Measurements from ENCODE around the gene PHLDB3. TPM values are rescaled to one million over a fixed set of nuclear protein-coding genes. Genes with fewer than 3 reads are reported as not detected.

The PHLDB3 gene
- total RNA-seq, 1 experiment from 2014 or later = 33.1 TPM

GRCh38 chr19:43471091-43471490 is 33.5 kb downstream of the PHLDB3 start:
- no peaks in the 10 kb centered on the region for H3K9me3 Mint-ChIP-seq (ENCODE audit: unreplicated experiment)
- DNase-seq = no peak
- ChIA-PET CTCF (no interaction called here), POLR2A (no interaction called here)
- TF ChIP-seq CTCF (IDR thresholded peaks at IDR 0.05; ENCODE audit: insufficient read depth in 1 of 2, low read depth in 1 of 2, low read length in 1 of 2, severe bottlenecking in 1 of 2, unreplicated experiment in 1 of 2) = no peak
- no peaks in the 10 kb centered on the region for H3K36me3 ChIP-seq (ENCODE audit: control insufficient read depth, insufficient read depth, low read length)
- H3K36me3 Mint-ChIP-seq (ENCODE audit: insufficient read depth, unreplicated experiment) = peaks cover 15% of the 10 kb centered on the region
- intact Hi-C loops (cut with micrococcal nuclease; ENCODE audit: unreplicated experiment) = no loop called here
- no peak overlapping the region for H3K27ac Mint-ChIP-seq (ENCODE audit: unreplicated experiment)
- no TSS peak for BruUV-seq (replicated peaks)
- H3K9me3 ChIP-seq = no peaks in the 10 kb centered on the region
- H3K4me3 Mint-ChIP-seq (ENCODE audit: unreplicated experiment) = no peak overlapping the region
- H3K4me1 Mint-ChIP-seq (ENCODE audit: low read depth, unreplicated experiment) = peaks cover 7% of the 10 kb centered on the region
- no peaks in the 10 kb centered on the region for H3K27me3 Mint-ChIP-seq (ENCODE audit: insufficient read depth, unreplicated experiment)
- peaks cover 12% of the 10 kb centered on the region for H3K4me1 ChIP-seq
- no peak overlapping the region for H3K4me3 ChIP-seq (ENCODE audit: low read depth, low read length)
- H3K27me3 ChIP-seq (replicated peaks; ENCODE audit: control insufficient read depth, insufficient read depth, low read length) = no peaks in the 10 kb centered on the region

GRCh38 chr19:43470288-43470687 is 34.3 kb downstream of the PHLDB3 start:
- H3K9me3 ChIP-seq = no peaks in the 10 kb centered on the region
- TF ChIP-seq CTCF (IDR thresholded peaks at IDR 0.05; ENCODE audit: insufficient read depth in 1 of 2, low read depth in 1 of 2, low read length in 1 of 2, severe bottlenecking in 1 of 2, unreplicated experiment in 1 of 2) = no peak
- no peak overlapping the region for H3K4me3 ChIP-seq (ENCODE audit: low read depth, low read length)
- H3K4me3 Mint-ChIP-seq (ENCODE audit: unreplicated experiment) = no peak overlapping the region
- no peaks in the 10 kb centered on the region for H3K27me3 Mint-ChIP-seq (ENCODE audit: insufficient read depth, unreplicated experiment)
- intact Hi-C loops (cut with micrococcal nuclease; ENCODE audit: unreplicated experiment) = no loop called here
- peaks cover 11% of the 10 kb centered on the region for H3K36me3 Mint-ChIP-seq (ENCODE audit: insufficient read depth, unreplicated experiment)
- DNase-seq = no peak
- no TSS peak for BruUV-seq (replicated peaks)
- no peaks in the 10 kb centered on the region for H3K36me3 ChIP-seq (ENCODE audit: control insufficient read depth, insufficient read depth, low read length)
- H3K9me3 Mint-ChIP-seq (ENCODE audit: unreplicated experiment) = no peaks in the 10 kb centered on the region
- no peaks in the 10 kb centered on the region for H3K27me3 ChIP-seq (replicated peaks; ENCODE audit: control insufficient read depth, insufficient read depth, low read length)
- peaks cover 5% of the 10 kb centered on the region; the same call in 1 of the 2 replicates for H3K4me1 ChIP-seq
- H3K4me1 Mint-ChIP-seq (ENCODE audit: low read depth, unreplicated experiment) = peaks cover 8% of the 10 kb centered on the region
- ChIA-PET POLR2A (no interaction called here), CTCF (no interaction called here)
- no peak overlapping the region for H3K27ac Mint-ChIP-seq (ENCODE audit: unreplicated experiment)

GRCh38 chr19:43469160-43469480 is 35.4 kb downstream of the PHLDB3 start:
- no peaks in the 10 kb centered on the region for H3K27me3 ChIP-seq (replicated peaks; ENCODE audit: control insufficient read depth, insufficient read depth, low read length)
- no peaks in the 10 kb centered on the region for H3K9me3 Mint-ChIP-seq (ENCODE audit: unreplicated experiment)
- CTCF ChIA-PET = no interaction called here
- H3K27me3 Mint-ChIP-seq (ENCODE audit: insufficient read depth, unreplicated experiment) = no peaks in the 10 kb centered on the region
- POLR2A ChIA-PET = no interaction called here
- H3K4me1 ChIP-seq = 0 out of 2 replicates have a peak, but pooled peaks cover 4% of the 10 kb centered on the region
- no TSS peak for BruUV-seq (replicated peaks)
- no peak for DNase-seq
- no peak overlapping the region for H3K4me3 ChIP-seq (ENCODE audit: low read depth, low read length)
- peaks cover 7% of the 10 kb centered on the region for H3K4me1 Mint-ChIP-seq (ENCODE audit: low read depth, unreplicated experiment)
- no peak overlapping the region for H3K27ac Mint-ChIP-seq (ENCODE audit: unreplicated experiment)
- no peak overlapping the region for H3K4me3 Mint-ChIP-seq (ENCODE audit: unreplicated experiment)
- no peaks in the 10 kb centered on the region for H3K9me3 ChIP-seq
- H3K36me3 Mint-ChIP-seq (ENCODE audit: insufficient read depth, unreplicated experiment) = peaks cover 13% of the 10 kb centered on the region
- no peak for TF ChIP-seq CTCF (IDR thresholded peaks at IDR 0.05; ENCODE audit: insufficient read depth in 1 of 2, low read depth in 1 of 2, low read length in 1 of 2, severe bottlenecking in 1 of 2, unreplicated experiment in 1 of 2)
- intact Hi-C loops (cut with micrococcal nuclease; ENCODE audit: unreplicated experiment) = loop anchor here (10.0 kb wide), 1 partner anchor 126 kb away; the partner anchor contains the start of genes IRGQ and ZNF576
- H3K36me3 ChIP-seq (ENCODE audit: control insufficient read depth, insufficient read depth, low read length) = no peaks in the 10 kb centered on the region

All from Caco-2 (cell line).